GM18502 (cell line): ENCODE measurements around the gene ISOC1.

Experiments
- ATAC-seq: cut with Tn5 transposase; IDR thresholded peaks from one replicate; pipeline ENCODE4 v1.9.1; 2021; ENCODE audit warnings: mild to moderate bottlenecking; ENCODE audit not compliant: unreplicated experiment, poor library complexity

ISOC1 gene

GRCh38 chr5:129124608-129125007, 30.1 kb downstream of the ISOC1 start:
- ATAC-seq: no peak

GRCh38 chr5:129125819-129126218, 31.3 kb downstream of the ISOC1 start:
- peak; percentile 79 for ATAC-seq

DNA sequence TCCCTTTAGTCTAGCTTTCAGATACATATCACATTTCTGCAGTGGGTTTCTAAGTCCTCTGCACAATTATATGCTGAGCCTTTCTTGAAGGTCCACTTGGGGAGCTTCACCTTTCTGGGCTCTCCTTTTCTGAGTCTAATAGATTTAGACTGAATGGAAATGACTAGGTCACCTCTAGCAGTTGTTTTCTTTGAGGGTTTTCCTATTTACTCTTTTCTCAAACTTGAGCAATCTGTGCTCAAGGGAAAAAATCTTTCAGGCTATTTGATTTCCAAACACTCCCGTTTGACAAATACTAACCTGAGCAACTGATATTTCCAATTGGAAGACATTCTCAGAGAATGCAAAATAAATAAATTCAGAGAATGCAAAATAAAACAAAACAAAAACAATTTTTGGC, 39.0 kb downstream of the ISOC1 start:
- ATAC-seq: no peak

- ATAC-seq: peak; percentile 84
These were observed 41.1 kb downstream of the ISOC1 start for GRCh38 chr5:129135633-129136032.

DNA sequence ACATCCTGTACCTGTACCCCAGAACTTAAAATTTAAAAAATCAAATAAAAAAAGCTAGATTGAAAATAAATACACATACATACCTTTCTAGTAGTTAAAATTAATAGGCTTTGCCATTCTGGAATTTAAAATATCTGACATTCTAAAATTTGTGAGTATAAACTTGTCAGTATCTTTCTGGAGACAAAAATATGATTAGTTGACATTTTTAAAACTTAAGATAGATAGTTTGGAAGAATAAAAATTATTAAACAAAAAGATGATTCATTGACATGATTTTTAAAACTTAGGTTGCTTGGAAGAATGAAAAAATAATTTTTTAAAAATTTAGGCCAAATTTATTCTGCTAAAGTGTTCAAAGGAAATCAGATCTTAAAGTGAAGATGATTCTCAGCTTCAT, 43.1 kb downstream of the ISOC1 start:
- ATAC-seq: no peak

- no peak for ATAC-seq
These were observed 46.5 kb downstream of the ISOC1 start for GRCh38 chr5:129141078-129141477.

DNA sequence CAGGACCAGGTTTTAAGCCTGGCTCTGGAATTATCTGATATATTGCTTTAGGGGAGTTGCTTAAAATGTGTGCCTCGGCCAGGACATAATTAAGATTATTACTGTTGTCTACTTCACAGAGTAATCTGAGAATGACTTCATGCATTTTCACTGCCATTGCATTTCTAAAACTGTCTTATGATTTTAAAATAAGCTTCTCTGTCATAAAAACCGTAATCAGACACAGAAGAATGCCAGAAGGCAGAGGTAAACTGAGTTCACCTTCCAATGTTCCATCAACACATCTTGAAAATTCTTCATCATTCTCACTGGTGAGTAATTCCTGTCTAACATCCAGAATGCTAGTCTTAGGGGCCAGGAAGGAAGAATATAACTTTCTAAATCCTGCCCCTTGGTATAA, 47.1 kb downstream of the ISOC1 start:
- ATAC-seq: no peak

- ATAC-seq: no peak
These were observed 61.3 kb downstream of the ISOC1 start for GRCh38 chr5:129155876-129156275.

DNA sequence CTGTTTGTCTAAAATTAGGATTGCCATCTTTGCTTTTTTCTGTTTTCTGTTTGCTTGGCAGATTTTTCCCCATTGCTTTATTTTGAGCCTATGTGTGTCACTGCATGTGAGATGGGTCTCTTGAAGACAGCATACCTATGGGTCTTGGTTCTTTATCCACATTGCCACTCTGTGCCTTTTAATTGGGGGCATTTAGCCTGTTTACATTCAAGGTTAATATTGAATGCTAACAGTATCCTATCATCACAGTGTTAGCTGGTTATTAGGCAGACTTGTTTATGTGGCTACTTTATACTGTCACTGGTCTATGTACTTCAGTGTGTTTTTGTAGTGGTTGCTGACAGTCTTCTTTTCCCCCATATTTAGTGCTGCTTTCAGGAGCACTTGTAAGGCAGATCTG, 67.3 kb downstream of the ISOC1 start:
- no peak for ATAC-seq
